ENCODE data around the gene ACOX3.

ACOX3 gene

DNA sequence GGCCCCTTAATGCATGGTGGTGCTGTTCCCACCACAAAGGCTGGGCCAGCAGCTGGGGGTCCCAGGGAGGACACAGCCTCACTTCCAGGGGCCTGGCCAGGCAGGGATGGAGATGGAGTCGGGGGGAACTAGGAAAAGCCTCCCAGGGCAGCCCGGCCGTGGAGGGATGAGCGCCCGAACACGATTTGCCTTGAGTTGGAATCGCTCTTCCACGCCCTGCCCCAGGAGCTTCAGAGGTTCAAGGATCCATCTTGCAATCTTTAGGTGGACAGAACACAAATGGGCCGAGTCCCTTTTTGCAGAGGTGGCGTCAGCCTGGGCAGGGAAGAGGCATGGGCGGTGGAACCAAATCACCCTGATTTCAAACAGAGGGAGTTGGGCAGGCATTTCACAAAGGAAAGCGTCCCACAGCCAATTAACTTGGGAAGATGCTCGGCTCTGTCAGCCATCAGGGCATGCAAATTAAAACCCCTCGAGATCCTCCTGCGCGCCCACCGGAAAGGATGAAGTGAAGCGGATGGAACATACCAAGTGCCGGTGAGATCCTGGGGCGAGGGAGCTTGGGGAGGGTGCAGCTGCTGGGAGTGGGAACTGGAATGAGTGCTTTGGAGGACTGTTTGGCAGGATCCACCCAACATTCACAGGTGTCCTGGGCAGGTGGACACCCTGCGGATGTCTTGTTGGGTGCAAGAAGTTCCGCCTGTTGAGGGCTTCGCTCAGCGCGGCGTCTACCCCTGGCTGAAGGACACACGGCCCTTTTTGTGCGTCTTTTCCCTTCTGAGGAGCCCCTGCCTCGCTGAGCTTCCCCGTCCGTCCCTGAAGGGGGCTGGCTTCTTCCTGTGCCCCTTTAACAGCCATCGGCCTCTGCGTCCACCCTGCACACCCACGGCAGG, 95.2 kb downstream of the ACOX3 start:
- no peaks in the 10 kb centered on the region for H3K36me3 ChIP-seq (ENCODE audit: control insufficient read depth in 4 of 4, insufficient read depth in 4 of 4, low read length in 3 of 4)
- no peak for DNase-seq
- WGBS (ENCODE audit: insufficient coverage): 94% methylated on average over 29 of the region's 34 CpGs
- CTCF ChIA-PET: interaction anchor here (0.9 to 1.6 kb wide), 2 partner anchors 57 to 69 kb away, joined by 3 to 5 read pairs; no protein-coding TSS in a partner anchor
- H3K27ac ChIP-seq (ENCODE audit: insufficient read depth in 1 of 2, low read depth in 1 of 2, low read length in 2 of 2, poor library complexity in 1 of 2, severe bottlenecking in 2 of 2): no peak overlapping the region
- no peaks in the 10 kb centered on the region for H3K9me3 ChIP-seq (ENCODE audit: control extremely low read depth in 1 of 5, control insufficient read depth in 4 of 5, insufficient read depth in 2 of 5, low read depth in 1 of 5, low read length in 4 of 5)
- POLR2A ChIA-PET: no interaction called here
- no peaks in the 10 kb centered on the region for H3K27me3 ChIP-seq (replicated peaks in 2 of 5; ENCODE audit: control insufficient read depth in 4 of 5, insufficient read depth in 5 of 5, low read length in 4 of 5)
- no peak overlapping the region for H3K4me3 ChIP-seq (ENCODE audit: control insufficient read depth in 1 of 7, extremely low read depth in 1 of 7, insufficient read depth in 4 of 7, low read depth in 2 of 7, low read length in 6 of 7)
- peaks cover 0 to 14% (median 8%) of the 10 kb centered on the region in 4 experiments for H3K4me1 ChIP-seq (ENCODE audit: control extremely low read depth in 1 of 4, control insufficient read depth in 4 of 4, insufficient read depth in 4 of 4, low read length in 3 of 4)

DNA sequence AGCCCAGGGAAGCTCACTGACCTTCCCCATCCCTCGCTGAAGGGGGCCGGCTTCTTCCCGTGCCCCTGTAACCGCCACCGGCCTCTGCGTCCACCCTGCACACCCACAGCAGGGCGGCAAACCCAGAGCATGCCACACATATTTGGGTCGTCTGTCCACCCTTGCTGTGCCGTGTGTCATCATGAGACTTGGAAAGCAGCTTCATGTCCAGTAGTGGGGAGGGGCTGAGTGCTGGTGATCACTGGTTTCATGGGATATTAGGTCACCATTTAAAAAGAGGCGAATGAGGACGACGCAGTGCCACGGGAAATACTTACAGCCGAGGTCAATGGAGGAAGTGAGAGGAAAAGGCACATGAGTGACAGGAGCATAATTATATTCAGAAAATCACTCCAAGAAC, 96.1 kb downstream of the ACOX3 start:
- Histone ChIP-seq H3K4me3 (ENCODE audit: control insufficient read depth in 1 of 7, extremely low read depth in 1 of 7, insufficient read depth in 4 of 7, low read depth in 2 of 7, low read length in 6 of 7) (no peak overlapping the region), H3K9me3 (ENCODE audit: control extremely low read depth in 1 of 5, control insufficient read depth in 4 of 5, insufficient read depth in 2 of 5, low read depth in 1 of 5, low read length in 4 of 5) (no peaks in the 10 kb centered on the region), H3K36me3 (ENCODE audit: control insufficient read depth in 4 of 4, insufficient read depth in 4 of 4, low read length in 3 of 4) (no peaks in the 10 kb centered on the region), H3K27me3 (replicated peaks in 2 of 5; ENCODE audit: control insufficient read depth in 4 of 5, insufficient read depth in 5 of 5, low read length in 4 of 5) (no peaks in the 10 kb centered on the region), H3K4me1 (ENCODE audit: control extremely low read depth in 1 of 4, control insufficient read depth in 4 of 4, insufficient read depth in 4 of 4, low read length in 3 of 4) (peaks cover 0 to 14% (median 8%) of the 10 kb centered on the region in 4 experiments), H3K27ac (ENCODE audit: insufficient read depth in 1 of 2, low read depth in 1 of 2, low read length in 2 of 2, poor library complexity in 1 of 2, severe bottlenecking in 2 of 2) (no peak overlapping the region)
- ChIA-PET CTCF (interaction anchor here (0.9 to 2.4 kb wide), 4 partner anchors 13 to 77 kb away, joined by 3 to 7 read pairs (median 4); no protein-coding TSS in a partner anchor), POLR2A (no interaction called here)
- DNase-seq: no peak
- WGBS (ENCODE audit: insufficient coverage): 95% methylated on average over 9 of the region's 14 CpGs

DNA sequence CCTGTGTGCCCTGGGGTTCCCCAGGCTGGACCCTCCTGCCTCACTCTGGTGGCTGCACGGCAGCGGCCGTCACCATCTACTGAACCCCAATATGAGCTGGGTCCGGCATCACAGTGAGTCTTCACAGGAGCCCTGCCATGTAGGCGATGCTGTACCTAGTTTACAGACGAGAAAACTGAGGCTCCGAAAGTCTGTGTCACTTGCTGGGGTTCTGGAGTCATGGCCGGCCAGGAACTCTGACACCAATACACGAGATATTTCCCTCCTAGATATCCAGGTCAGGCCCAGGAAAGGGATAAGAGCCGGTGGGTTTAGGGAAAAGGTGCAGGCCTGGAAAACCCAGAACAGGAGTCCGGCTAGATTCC, 96.6 kb downstream of the ACOX3 start:
- H3K27ac ChIP-seq (ENCODE audit: insufficient read depth in 1 of 2, low read depth in 1 of 2, low read length in 2 of 2, poor library complexity in 1 of 2, severe bottlenecking in 2 of 2): no peak overlapping the region
- no peak overlapping the region for H3K4me3 ChIP-seq (ENCODE audit: control insufficient read depth in 1 of 7, extremely low read depth in 1 of 7, insufficient read depth in 4 of 7, low read depth in 2 of 7, low read length in 6 of 7)
- peaks cover 0 to 14% (median 8%) of the 10 kb centered on the region in 4 experiments for H3K4me1 ChIP-seq (ENCODE audit: control extremely low read depth in 1 of 4, control insufficient read depth in 4 of 4, insufficient read depth in 4 of 4, low read length in 3 of 4)
- CTCF ChIA-PET: interaction anchor here (0.9 to 2.4 kb wide), 4 partner anchors 13 to 77 kb away, joined by 3 to 7 read pairs (median 4); no protein-coding TSS in a partner anchor
- POLR2A ChIA-PET: no interaction called here
- H3K27me3 ChIP-seq (replicated peaks in 2 of 5; ENCODE audit: control insufficient read depth in 4 of 5, insufficient read depth in 5 of 5, low read length in 4 of 5): no peaks in the 10 kb centered on the region
- no peaks in the 10 kb centered on the region for H3K36me3 ChIP-seq (ENCODE audit: control insufficient read depth in 4 of 4, insufficient read depth in 4 of 4, low read length in 3 of 4)
- 98% methylated on average over 9 of the region's 11 CpGs for WGBS (ENCODE audit: insufficient coverage)
- DNase-seq: no peak
- H3K9me3 ChIP-seq (ENCODE audit: control extremely low read depth in 1 of 5, control insufficient read depth in 4 of 5, insufficient read depth in 2 of 5, low read depth in 1 of 5, low read length in 4 of 5): no peaks in the 10 kb centered on the region

DNA sequence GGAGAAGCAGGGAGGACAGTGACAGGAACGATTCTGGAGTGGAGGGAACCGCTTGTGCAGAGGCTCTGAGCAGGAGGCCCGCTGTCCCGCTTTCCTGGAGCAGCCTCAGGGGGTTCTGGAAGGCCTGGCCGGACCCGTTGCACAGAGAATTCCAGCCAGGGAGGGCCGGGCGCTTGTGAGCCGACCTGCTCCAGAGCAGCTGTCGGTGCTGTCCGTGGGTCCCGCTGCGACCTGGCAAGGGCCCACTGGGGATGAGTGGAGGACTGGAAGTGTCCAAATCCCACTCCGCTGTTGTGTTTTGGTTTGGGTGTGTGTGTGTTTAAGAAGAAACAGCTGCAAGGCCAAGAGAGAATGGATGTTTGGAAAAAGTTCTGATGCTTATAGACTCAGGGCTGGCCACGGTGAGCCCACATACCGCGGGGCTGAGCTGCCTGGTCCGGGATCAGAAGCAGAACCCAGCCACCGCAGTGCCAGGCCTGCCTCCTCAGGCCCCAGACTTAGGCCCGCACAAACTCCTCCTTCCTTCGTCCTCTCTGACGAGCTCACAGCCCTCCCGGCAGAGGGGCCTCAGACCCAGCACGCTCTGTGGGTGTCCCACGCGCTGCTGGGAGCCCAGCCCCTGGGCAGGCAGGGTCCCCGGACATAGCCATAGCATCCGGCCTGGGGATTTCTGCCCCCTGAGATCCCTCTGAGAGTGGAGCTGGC, 97.1 kb downstream of the ACOX3 start:
- no peak for DNase-seq
- CTCF ChIA-PET: interaction anchor here (1.2 to 2.4 kb wide), 3 partner anchors 12 to 76 kb away, joined by 4 to 7 read pairs (median 5); no protein-coding TSS in a partner anchor

DNA sequence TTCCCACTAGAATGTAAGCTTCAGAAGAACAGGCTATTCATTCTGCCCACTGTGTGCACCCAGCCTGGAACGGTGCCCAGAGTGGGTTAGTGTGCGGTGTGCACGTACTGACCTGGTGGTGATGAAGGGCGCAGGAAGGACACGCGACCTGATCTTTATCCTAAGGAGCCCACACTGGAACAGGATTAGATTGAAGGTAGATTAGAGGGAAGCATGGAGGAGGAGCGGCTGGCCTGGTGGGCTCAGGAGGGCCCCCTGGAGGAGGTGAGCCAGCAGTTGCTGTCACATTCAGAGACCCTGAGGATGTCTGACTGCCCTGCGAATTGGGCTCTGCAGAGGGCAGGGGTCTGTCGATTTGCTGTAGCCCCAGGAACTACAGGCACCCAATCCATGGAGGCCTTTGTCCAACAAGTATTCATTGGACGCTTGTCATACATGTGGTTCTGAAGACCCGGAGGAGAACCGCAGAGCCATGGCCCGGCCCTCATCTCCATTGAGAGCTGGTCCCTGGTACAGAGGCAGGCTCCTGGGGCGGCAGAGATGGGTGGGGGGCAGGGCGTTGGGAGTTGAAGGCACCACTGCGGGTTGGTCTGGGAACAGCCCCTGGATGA, 97.8 kb downstream of the ACOX3 start:
- ChIA-PET POLR2A (no interaction called here), CTCF (interaction anchor here (0.9 to 2.4 kb wide), 2 partner anchors 28 to 76 kb away, joined by 4 to 7 read pairs; no protein-coding TSS in a partner anchor)
- no peaks in the 10 kb centered on the region for H3K27me3 ChIP-seq (replicated peaks in 2 of 5; ENCODE audit: control insufficient read depth in 4 of 5, insufficient read depth in 5 of 5, low read length in 4 of 5)
- no peaks in the 10 kb centered on the region for H3K36me3 ChIP-seq (ENCODE audit: control insufficient read depth in 4 of 4, insufficient read depth in 4 of 4, low read length in 3 of 4)
- H3K4me1 ChIP-seq (ENCODE audit: control extremely low read depth in 1 of 4, control insufficient read depth in 4 of 4, insufficient read depth in 4 of 4, low read length in 3 of 4): peaks cover 0 to 7% (median 2%) of the 10 kb centered on the region in 4 experiments
- no peak overlapping the region for H3K27ac ChIP-seq (ENCODE audit: insufficient read depth in 1 of 2, low read depth in 1 of 2, low read length in 2 of 2, poor library complexity in 1 of 2, severe bottlenecking in 2 of 2)
- no peak overlapping the region for H3K4me3 ChIP-seq (ENCODE audit: control insufficient read depth in 1 of 7, extremely low read depth in 1 of 7, insufficient read depth in 4 of 7, low read depth in 2 of 7, low read length in 6 of 7)
- no peaks in the 10 kb centered on the region for H3K9me3 ChIP-seq (ENCODE audit: control extremely low read depth in 1 of 5, control insufficient read depth in 4 of 5, insufficient read depth in 2 of 5, low read depth in 1 of 5, low read length in 4 of 5)
- WGBS (ENCODE audit: insufficient coverage): 93% methylated on average over 13 of the region's 16 CpGs
- DNase-seq: no peak

More for the DNA sequence above, 97.1 kb downstream of the ACOX3 start:
- H3K4me3 ChIP-seq (ENCODE audit: control insufficient read depth in 1 of 7, extremely low read depth in 1 of 7, insufficient read depth in 4 of 7, low read depth in 2 of 7, low read length in 6 of 7): no peak overlapping the region
- 96% methylated on average over 26 of the region's 28 CpGs for WGBS (ENCODE audit: insufficient coverage)
- H3K27ac ChIP-seq (ENCODE audit: insufficient read depth in 1 of 2, low read depth in 1 of 2, low read length in 2 of 2, poor library complexity in 1 of 2, severe bottlenecking in 2 of 2): no peak overlapping the region
- no peaks in the 10 kb centered on the region for H3K36me3 ChIP-seq (ENCODE audit: control insufficient read depth in 4 of 4, insufficient read depth in 4 of 4, low read length in 3 of 4)
- POLR2A ChIA-PET: no interaction called here
- H3K27me3 ChIP-seq (replicated peaks in 2 of 5; ENCODE audit: control insufficient read depth in 4 of 5, insufficient read depth in 5 of 5, low read length in 4 of 5): no peaks in the 10 kb centered on the region
- peaks cover 0 to 12% (median 7%) of the 10 kb centered on the region in 4 experiments for H3K4me1 ChIP-seq (ENCODE audit: control extremely low read depth in 1 of 4, control insufficient read depth in 4 of 4, insufficient read depth in 4 of 4, low read length in 3 of 4)
- H3K9me3 ChIP-seq (ENCODE audit: control extremely low read depth in 1 of 5, control insufficient read depth in 4 of 5, insufficient read depth in 2 of 5, low read depth in 1 of 5, low read length in 4 of 5): no peaks in the 10 kb centered on the region

DNA sequence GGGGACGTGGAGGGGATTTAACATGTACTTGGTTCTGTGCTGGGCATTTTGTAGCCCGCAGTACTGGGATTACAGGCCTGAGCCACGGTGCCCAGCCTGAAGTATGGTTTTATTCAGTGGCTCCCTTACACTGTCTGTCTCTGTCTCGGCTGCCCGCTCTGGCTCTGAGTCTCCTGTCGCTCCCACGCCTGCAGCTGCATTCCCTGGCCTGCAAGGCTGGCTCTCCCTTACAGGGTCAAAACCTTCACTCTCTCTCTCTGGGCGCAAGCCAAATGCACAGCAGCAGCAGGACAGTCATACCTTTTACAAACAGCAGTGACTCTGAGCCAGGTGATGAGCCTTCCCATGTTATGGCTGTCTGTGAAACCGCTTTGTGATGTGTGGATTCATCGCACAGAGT, 98.8 kb downstream of the ACOX3 start:
- 96% methylated on average over 10 of the region's 10 CpGs for WGBS (ENCODE audit: insufficient coverage)
- Histone ChIP-seq H3K27me3 (replicated peaks in 2 of 5; ENCODE audit: control insufficient read depth in 4 of 5, insufficient read depth in 5 of 5, low read length in 4 of 5) (no peaks in the 10 kb centered on the region), H3K9me3 (ENCODE audit: control extremely low read depth in 1 of 5, control insufficient read depth in 4 of 5, insufficient read depth in 2 of 5, low read depth in 1 of 5, low read length in 4 of 5) (peaks cover 0 to 3% (median under 1%) of the 10 kb centered on the region in 5 experiments), H3K4me1 (ENCODE audit: control extremely low read depth in 1 of 4, control insufficient read depth in 4 of 4, insufficient read depth in 4 of 4, low read length in 3 of 4) (peaks cover 0 to 3% (median 1%) of the 10 kb centered on the region in 4 experiments), H3K36me3 (ENCODE audit: control insufficient read depth in 4 of 4, insufficient read depth in 4 of 4, low read length in 3 of 4) (no peaks in the 10 kb centered on the region), H3K27ac (ENCODE audit: insufficient read depth in 1 of 2, low read depth in 1 of 2, low read length in 2 of 2, poor library complexity in 1 of 2, severe bottlenecking in 2 of 2) (no peak overlapping the region), H3K4me3 (ENCODE audit: control insufficient read depth in 1 of 7, extremely low read depth in 1 of 7, insufficient read depth in 4 of 7, low read depth in 2 of 7, low read length in 6 of 7) (no peak overlapping the region)
- ChIA-PET POLR2A (no interaction called here), CTCF (interaction anchor here (0.9 kb wide), 1 partner anchor 27 kb away, joined by 4 read pairs; no protein-coding TSS in a partner anchor)
- DNase-seq: no peak
